ENCODE results near the gene IGFBP3. TPM values are rescaled to one million over a fixed set of nuclear protein-coding genes. Genes with fewer than 3 reads are reported as not detected.

IGFBP3 gene
- total RNA-seq, 1 donor from 2014 or later, result 197 TPM

- no peak for DNase-seq (ENCODE audit: extremely low spot score in 2 of 2)
- Histone ChIP-seq H3K36me3 (no peaks in the 10 kb centered on the region), H3K27ac (peak overlapping the region; percentile 42), H3K27me3 (no peaks in the 10 kb centered on the region), H3K4me3 (no peak overlapping the region), H3K9me3 (no peaks in the 10 kb centered on the region), H3K4me1 (peaks cover 35% of the 10 kb centered on the region)
- TF ChIP-seq POLR2AphosphoS5 (IDR thresholded peaks at IDR 0.05; ENCODE audit: insufficient read depth in 1 of 2, low read depth in 1 of 2) (no peak), POLR2A (IDR thresholded peaks at IDR 0.05) (no peak)
- TF ChIP-seq, protein P1, sequence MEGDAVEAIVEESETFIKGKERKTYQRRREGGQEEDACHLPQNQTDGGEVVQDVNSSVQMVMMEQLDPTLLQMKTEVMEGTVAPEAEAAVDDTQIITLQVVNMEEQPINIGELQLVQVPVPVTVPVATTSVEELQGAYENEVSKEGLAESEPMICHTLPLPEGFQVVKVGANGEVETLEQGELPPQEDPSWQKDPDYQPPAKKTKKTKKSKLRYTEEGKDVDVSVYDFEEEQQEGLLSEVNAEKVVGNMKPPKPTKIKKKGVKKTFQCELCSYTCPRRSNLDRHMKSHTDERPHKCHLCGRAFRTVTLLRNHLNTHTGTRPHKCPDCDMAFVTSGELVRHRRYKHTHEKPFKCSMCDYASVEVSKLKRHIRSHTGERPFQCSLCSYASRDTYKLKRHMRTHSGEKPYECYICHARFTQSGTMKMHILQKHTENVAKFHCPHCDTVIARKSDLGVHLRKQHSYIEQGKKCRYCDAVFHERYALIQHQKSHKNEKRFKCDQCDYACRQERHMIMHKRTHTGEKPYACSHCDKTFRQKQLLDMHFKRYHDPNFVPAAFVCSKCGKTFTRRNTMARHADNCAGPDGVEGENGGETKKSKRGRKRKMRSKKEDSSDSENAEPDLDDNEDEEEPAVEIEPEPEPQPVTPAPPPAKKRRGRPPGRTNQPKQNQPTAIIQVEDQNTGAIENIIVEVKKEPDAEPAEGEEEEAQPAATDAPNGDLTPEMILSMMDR (IDR thresholded peaks at IDR 0.05), result no peak
- intact Hi-C loops (cut with DNase I), result loop anchor here (5.0 kb wide), 2 partner anchors 428 to 1163 kb away; no protein-coding TSS in a partner anchor
These were observed 2.7 kb upstream of the IGFBP3 start for GRCh38 chr7:45923818-45924217.

DNA sequence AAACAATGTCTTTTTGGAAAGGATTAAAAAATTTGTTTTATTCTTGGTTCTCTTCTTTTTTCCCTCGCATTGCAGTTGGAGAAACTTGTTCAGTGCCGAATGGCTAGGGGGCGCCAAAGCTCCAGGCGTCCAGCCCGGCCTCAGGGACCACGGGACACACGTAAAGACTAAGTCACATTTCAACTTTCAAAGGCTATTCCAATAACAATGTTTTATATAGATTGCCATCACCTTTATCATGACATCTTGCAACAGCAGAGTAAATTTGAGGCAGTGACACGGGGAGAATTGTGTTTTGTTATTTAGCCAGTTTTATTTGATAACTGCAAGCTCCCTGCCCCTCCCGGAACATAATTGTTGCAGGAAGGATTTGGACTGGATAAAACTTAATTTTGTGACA lies 2.2 kb upstream of the IGFBP3 start:
- no peaks in the 10 kb centered on the region for H3K36me3 ChIP-seq
- H3K4me1 ChIP-seq, result peaks cover 40% of the 10 kb centered on the region
- peak overlapping the region; percentile 42 for H3K27ac ChIP-seq
- H3K9me3 ChIP-seq, result no peaks in the 10 kb centered on the region
- no peak overlapping the region for H3K4me3 ChIP-seq
- no peaks in the 10 kb centered on the region for H3K27me3 ChIP-seq
- intact Hi-C loops (cut with DNase I), result loop anchor here (5.0 kb wide), 2 partner anchors 429 to 1164 kb away; no protein-coding TSS in a partner anchor
- TF ChIP-seq POLR2AphosphoS5 (IDR thresholded peaks at IDR 0.05; ENCODE audit: insufficient read depth in 1 of 2, low read depth in 1 of 2) (no peak), POLR2A (IDR thresholded peaks at IDR 0.05) (no peak)
- TF ChIP-seq, protein P1 (IDR thresholded peaks at IDR 0.05), result peak; percentile 49 to 83 (median 82)
- DNase-seq (ENCODE audit: extremely low spot score in 2 of 2), result no peak

GRCh38 chr7:45922810-45923209 lies 1.7 kb upstream of the IGFBP3 start:
- H3K9me3 ChIP-seq, result no peaks in the 10 kb centered on the region
- no peak for TF ChIP-seq POLR2AphosphoS5 (IDR thresholded peaks at IDR 0.05; ENCODE audit: insufficient read depth in 1 of 2, low read depth in 1 of 2)
- TF ChIP-seq POLR2A (IDR thresholded peaks at IDR 0.05), result no peak
- TF ChIP-seq, protein P1 (IDR thresholded peaks at IDR 0.05), result no peak
- DNase-seq (ENCODE audit: extremely low spot score in 2 of 2), result no peak
- no peaks in the 10 kb centered on the region for H3K36me3 ChIP-seq
- peak overlapping the region; percentile 53 to 85 for H3K4me3 ChIP-seq
- intact Hi-C loops (cut with DNase I), result loop anchor here (5.0 kb wide), 2 partner anchors 429 to 1164 kb away; no protein-coding TSS in a partner anchor
- H3K27ac ChIP-seq, result peak overlapping the region; percentile 42
- H3K27me3 ChIP-seq, result no peaks in the 10 kb centered on the region
- peaks cover 45% of the 10 kb centered on the region for H3K4me1 ChIP-seq

DNA sequence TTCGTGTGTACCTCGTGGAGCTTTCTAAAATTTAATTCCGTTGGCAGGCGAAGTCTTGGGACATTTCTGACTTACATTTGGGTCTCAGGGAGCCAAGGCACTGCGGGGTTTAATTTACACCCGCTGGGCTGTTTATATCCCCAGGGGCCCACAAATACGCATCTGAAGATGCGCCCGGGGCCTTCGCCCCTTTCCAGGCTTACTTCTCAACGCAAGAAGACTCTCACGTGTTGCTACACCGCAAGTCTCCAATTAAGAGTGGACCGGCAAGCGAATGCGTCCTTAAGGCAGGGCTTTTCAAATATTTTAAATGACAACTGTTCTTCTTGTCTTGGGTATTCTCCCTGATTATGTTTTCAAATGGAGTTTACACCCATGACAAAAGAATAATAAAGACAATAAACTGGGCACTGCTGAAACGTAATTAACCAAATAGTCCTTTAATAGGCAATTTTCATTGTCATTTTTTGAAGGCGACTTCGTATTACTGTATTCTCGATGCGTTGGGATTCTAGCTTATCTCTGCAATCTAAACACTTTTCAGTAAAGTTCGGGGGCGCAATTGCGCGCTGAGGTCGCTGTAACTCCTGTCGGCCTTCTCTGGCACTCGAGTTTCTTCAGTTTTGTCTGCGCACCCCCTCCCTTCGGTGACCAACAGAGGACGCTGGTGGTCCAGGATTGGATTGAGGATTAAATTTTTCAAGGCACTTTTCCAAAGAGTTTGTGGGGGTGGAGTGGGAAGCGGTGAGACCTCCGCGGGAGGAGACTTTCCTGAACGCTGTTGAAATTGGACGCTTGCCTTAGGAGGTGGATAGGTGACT lies 837 bp upstream of the IGFBP3 start:
- Histone ChIP-seq H3K27ac (peak overlapping the region; percentile 71), H3K9me3 (no peaks in the 10 kb centered on the region), H3K4me1 (peaks cover 51% of the 10 kb centered on the region), H3K36me3 (no peaks in the 10 kb centered on the region), H3K4me3 (peak overlapping the region; percentile 53 to 85), H3K27me3 (no peaks in the 10 kb centered on the region)
- DNase-seq (ENCODE audit: extremely low spot score in 2 of 2), result no peak
- TF ChIP-seq, protein P1 (IDR thresholded peaks at IDR 0.05), result peak; percentile 12 to 88 (median 72)
- no peak for TF ChIP-seq POLR2AphosphoS5 (IDR thresholded peaks at IDR 0.05; ENCODE audit: insufficient read depth in 1 of 2, low read depth in 1 of 2)
- intact Hi-C loops (cut with DNase I), result loop anchor here (5.0 kb wide), 2 partner anchors 430 to 1165 kb away; no protein-coding TSS in a partner anchor

DNA sequence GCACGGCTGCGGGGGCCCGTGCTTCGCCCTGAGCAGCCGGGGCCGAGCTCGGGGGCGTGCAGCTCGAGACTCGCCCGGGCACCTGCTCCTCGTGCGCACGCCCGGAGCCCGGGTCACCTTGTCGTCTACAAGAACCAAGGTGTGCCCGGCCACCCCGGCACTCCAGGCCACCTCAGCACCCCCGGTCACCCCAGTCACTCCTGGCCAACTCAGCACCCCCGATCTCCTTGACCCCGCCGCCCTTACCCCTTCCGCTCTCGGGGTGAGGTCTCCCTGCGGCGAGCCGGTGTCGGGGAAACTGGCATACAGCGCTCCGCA lies 268 bp upstream of the IGFBP3 start:
- H3K4me3 ChIP-seq, result peak overlapping the region; percentile 53 to 85
- H3K27ac ChIP-seq, result peak overlapping the region; percentile 71
- TF ChIP-seq, protein P1 (IDR thresholded peaks at IDR 0.05), result no peak
- TF ChIP-seq POLR2A (IDR thresholded peaks at IDR 0.05) (no peak), POLR2AphosphoS5 (IDR thresholded peaks at IDR 0.05; ENCODE audit: insufficient read depth in 1 of 2, low read depth in 1 of 2) (no peak)
- H3K4me1 ChIP-seq, result peaks cover 55% of the 10 kb centered on the region
- intact Hi-C loops (cut with DNase I), result loop anchor here (5.0 kb wide), 2 partner anchors 431 to 1166 kb away; no protein-coding TSS in a partner anchor
- H3K27me3 ChIP-seq, result no peaks in the 10 kb centered on the region
- no peaks in the 10 kb centered on the region for H3K36me3 ChIP-seq
- DNase-seq (ENCODE audit: extremely low spot score in 2 of 2), result no peak
- H3K9me3 ChIP-seq, result no peaks in the 10 kb centered on the region

All from vagina (tissue), 2 donors.